ENCODE measurements around the gene CDC123.

- no peak for TF ChIP-seq SREBF2 (IDR thresholded peaks at IDR 0.05)
- no peak for TF ChIP-seq MYC (IDR thresholded peaks at IDR 0.05; ENCODE audit: borderline replicate concordance, low read length)
- no peak for TF ChIP-seq HOXB5 (CRISPR knock-in tag; IDR thresholded peaks at IDR 0.05)
- no peak for TF ChIP-seq CTCF (IDR thresholded peaks at IDR 0.05)
- TF ChIP-seq TP53 (CRISPR knock-in tag; IDR thresholded peaks at IDR 0.05): no peak
- no peak for TF ChIP-seq USF2 (IDR thresholded peaks at IDR 0.05)
- TF ChIP-seq ZFP36 (IDR thresholded peaks at IDR 0.05; ENCODE audit: borderline replicate concordance, partially characterized antibody): no peak
- no peak for TF ChIP-seq FOXS1 (CRISPR knock-in tag; IDR thresholded peaks at IDR 0.05)
- no peak for TF ChIP-seq RAD21 (conservative IDR thresholded peaks at IDR 0.05 in 1 of 2, IDR thresholded peaks at IDR 0.05 in 1 of 2)
- no peak for TF ChIP-seq CEBPB (IDR thresholded peaks at IDR 0.05)
- no peak for TF ChIP-seq KDM5A (IDR thresholded peaks at IDR 0.05)
- no peak for TF ChIP-seq NFE2L2 (conservative IDR thresholded peaks at IDR 0.05; ENCODE audit: low read length)
Measured at GRCh38 chr10:12162927-12163326, 33.1 kb upstream of the CDC123 start.
